Endothelial cell of umbilical vein (primary cell): ENCODE results near the gene NDUFAF7. TPM values are rescaled to one million over a fixed set of nuclear protein-coding genes. Genes with fewer than 3 reads are reported as not detected.

ENCODE experiments used
- BruUV-seq: library from RNA; stranded (reverse); fragments of 400-500 nt; replicated peaks from 2 replicates; lab custom pipeline; 2021; lab: Mats Ljungman, UMichigan
- CTCF ChIA-PET: fragments of 300-600, 350-600 bp; sonication (Branson Sonifier 250); formaldehyde crosslinking; loops from one replicate; lab custom pipeline; 2021; ENCODE audit warnings: antibody characterized with exemption, inconsistent platforms; lab: Charles Lee
- POLR2A ChIA-PET: fragments of 300-600, 350-600 bp; sonication (Branson Sonifier 250); formaldehyde crosslinking; loops from one replicate; lab custom pipeline; 2021; ENCODE audit warnings: antibody characterized with exemption, inconsistent platforms; lab: Charles Lee
- DNase-seq: peaks from one replicate; pipeline ENCODE4 v3.0.0-alpha.2; 2011; ENCODE audit warnings: low read depth, low spot score
- FAIRE-seq: peaks from 2 replicates; lab custom pipeline; 2011; peaks lifted over from hg19 to GRCh38; lab: Jason Lieb, UNC
- H2AFZ ChIP-seq: 2 replicates; pipeline ENCODE4 v1.6.0; 2012; ENCODE audit warnings: low read depth, low read length, control low read depth, inconsistent platforms
- H3K27ac ChIP-seq: 2 replicates; pipeline ENCODE4 v1.5.1; 2011; ENCODE audit warnings: low read depth, mild to moderate bottlenecking, control low read depth, low read length, moderate library complexity; ENCODE audit not compliant: insufficient read depth
- H3K27me3 ChIP-seq, 2 experiments: 2 replicates each; pipeline versions ENCODE4 v1.6.0 to v1.6.1; 2011; ENCODE audit warnings: low read length in 2 of 2, mixed read lengths in 1 of 2; ENCODE audit not compliant: control insufficient read depth in 2 of 2, insufficient read depth in 2 of 2
- H3K36me3 ChIP-seq, 2 experiments: 2 replicates in 1 of 2; 3 replicates in 1 of 2; pipeline ENCODE4 v1.5.1; 2011; ENCODE audit warnings: low read length in 2 of 2, mild to moderate bottlenecking in 1 of 2, moderate library complexity in 1 of 2; ENCODE audit not compliant: control insufficient read depth in 2 of 2, insufficient read depth in 2 of 2; ENCODE audit errors: extremely low read depth in 1 of 2
- H3K4me1 ChIP-seq: 3 replicates; pipeline ENCODE4 v1.5.1; 2011; ENCODE audit warnings: mild to moderate bottlenecking, low read length; ENCODE audit not compliant: control insufficient read depth, insufficient read depth; ENCODE audit errors: extremely low read depth
- H3K4me2 ChIP-seq: 2 replicates; pipeline ENCODE4 v1.6.1; 2011; ENCODE audit warnings: low read length, control low read depth, mixed read lengths; ENCODE audit not compliant: insufficient read depth
- H3K4me3 ChIP-seq, 3 experiments: fragments of 200-600 bp in 1 of 3; sonication (generic), shearing (Covaris generic) in 1 of 3; replicated peaks in 1 of 3; 2 replicates each; pipeline ENCODE4 v1.5.1; 2011 to 2016; ENCODE audit warnings: control low read depth in 3 of 3, low read length in 3 of 3, mild to moderate bottlenecking in 2 of 3, inconsistent platforms in 1 of 3, low read depth in 1 of 3, moderate library complexity in 1 of 3; ENCODE audit not compliant: insufficient read depth in 1 of 3
- H3K79me2 ChIP-seq: 2 replicates; pipeline ENCODE4 v1.6.0; 2012; ENCODE audit warnings: low read length, inconsistent platforms; ENCODE audit not compliant: control insufficient read depth, insufficient read depth
- H3K9ac ChIP-seq: replicated peaks from 2 replicates; pipeline ENCODE3; 2011; ENCODE audit warnings: low read length, control low read depth; ENCODE audit not compliant: insufficient read depth; ENCODE audit errors: extremely low read depth
- H3K9me1 ChIP-seq: replicated peaks from 3 replicates; pipeline ENCODE4 v1.6.0; 2011; ENCODE audit warnings: mild to moderate bottlenecking, low read length; ENCODE audit not compliant: control insufficient read depth, insufficient read depth; ENCODE audit errors: extremely low read depth
- H3K9me3 ChIP-seq: replicated peaks from 2 replicates; pipeline ENCODE4 v1.5.1; 2012; ENCODE audit warnings: low read length, inconsistent platforms; ENCODE audit not compliant: control insufficient read depth, insufficient read depth
- H4K20me1 ChIP-seq: replicated peaks from 2 replicates; pipeline ENCODE3; 2011; ENCODE audit warnings: mild to moderate bottlenecking, low read length; ENCODE audit not compliant: control insufficient read depth, insufficient read depth; ENCODE audit errors: extremely low read depth
- EZH2 ChIP-seq: IDR thresholded peaks from 2 replicates; pipeline ENCODE4 v1.6.1; 2012; ENCODE audit warnings: borderline replicate concordance, low read depth, mild to moderate bottlenecking, moderate library complexity, low read length, inconsistent platforms; ENCODE audit not compliant: severe bottlenecking
- FOS ChIP-seq: IDR thresholded peaks from 2 replicates; pipeline ENCODE4 v1.6.1; 2011; ENCODE audit warnings: mild to moderate bottlenecking, low read length, moderate library complexity, borderline replicate concordance; ENCODE audit not compliant: insufficient read depth
- GATA2 ChIP-seq: IDR thresholded peaks from 2 replicates; pipeline ENCODE4 v1.7.0; 2011; ENCODE audit warnings: low read depth, mild to moderate bottlenecking, moderate library complexity, mixed read lengths, low read length; ENCODE audit not compliant: insufficient read length, insufficient read depth
- JUN ChIP-seq: IDR thresholded peaks from 2 replicates; pipeline ENCODE4 v1.6.1; 2011; ENCODE audit warnings: borderline replicate concordance, low read depth; ENCODE audit not compliant: insufficient read length, insufficient read depth
- MYC ChIP-seq: IDR thresholded peaks from one replicate; pipeline ENCODE4 v1.6.1; 2011; ENCODE audit warnings: mild to moderate bottlenecking, low read depth, low read length
- POLR2A ChIP-seq: IDR thresholded peaks from 2 replicates; pipeline ENCODE4 v1.6.1; 2012; ENCODE audit warnings: low read depth, mild to moderate bottlenecking, control low read depth, low read length
- POLR2AphosphoS5 ChIP-seq: IDR thresholded peaks from 2 replicates; pipeline ENCODE4 v1.6.1; 2012; ENCODE audit warnings: low read depth, mild to moderate bottlenecking, control low read depth, low read length, moderate library complexity; ENCODE audit not compliant: insufficient read depth
- dilution Hi-C: fragments of 300-500 bp; cut with MboI; formaldehyde crosslinking; loops from one replicate; pipeline ENCODE4 v1.15.0; 2019; ENCODE audit warnings: low sequenced_read_pairs; ENCODE audit not compliant: extremely low pct_ligation_motif_present
- intact Hi-C: fragments of 100-400 bp; cut with micrococcal nuclease; formaldehyde crosslinking; loops from one replicate; pipeline ENCODE4 v1.10.0; 2022
- polyA plus RNA-seq, 4 experiments: library from polyadenylated mRNA; depleted of rRNA in 3 of 4; stranded (reverse) in 3 of 4; unstranded in 1 of 4; fragments of >200 nt; gene quantifications; 2 replicates each; pipeline versions ENCODE4 v1.2.1 to v1.2.3, GENCODE V29; 2011 to 2012; ENCODE audit warnings: missing spikeins in 1 of 4
- total RNA-seq: library from RNA; stranded (reverse); gene quantifications from 2 replicates; pipeline ENCODE4 v1.2.3, GENCODE V29; 2021
- TF ChIP-seq, protein P1 (sequence below): IDR thresholded peaks from 2 replicates; pipeline ENCODE4 v1.6.1; 2011; ENCODE audit not compliant: insufficient read depth, insufficient read length
- TF ChIP-seq, protein P2 (sequence below), 2 donors: IDR thresholded peaks; 1 replicate in 1 of 2; 2 replicates in 1 of 2; pipeline ENCODE4 v1.5.1; 2011; ENCODE audit warnings: low read length in 2 of 2, mild to moderate bottlenecking in 2 of 2, moderate library complexity in 2 of 2, control low read depth in 1 of 2, inconsistent platforms in 1 of 2, low read depth in 1 of 2; ENCODE audit not compliant: insufficient read depth in 1 of 2; ENCODE audit errors: extremely low read depth in 1 of 2

Gene NDUFAF7
- total and polyA plus RNA-seq, 2 donors (not counting 3 experiments of a cell fraction or from before 2014, with no cell fraction given): 11.6 to 23.4 TPM

DNA sequence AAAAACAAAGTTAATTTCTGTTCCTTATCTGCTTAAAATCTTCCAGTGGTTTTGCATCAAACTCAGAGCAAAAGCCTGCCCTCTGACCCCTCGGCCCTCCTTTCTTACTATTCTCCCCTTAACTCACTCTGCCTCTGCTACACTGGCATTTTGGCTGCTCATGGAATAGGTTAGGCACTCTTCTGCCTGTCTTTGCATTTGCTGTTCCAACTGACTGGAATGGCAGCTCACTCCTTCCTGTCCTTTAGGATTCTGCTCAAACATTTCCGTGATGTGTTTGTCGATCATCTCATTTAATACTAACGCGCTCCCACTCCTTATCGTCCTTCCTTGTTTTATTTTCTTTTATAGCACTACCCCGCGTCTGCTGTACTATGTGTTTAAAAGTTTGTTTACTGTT lies 877 bp upstream of the NDUFAF7 start:
- peaks cover 22% of the 10 kb centered on the region for H3K4me1 ChIP-seq
- H3K79me2 ChIP-seq: peaks cover 77% of the 10 kb centered on the region
- peak overlapping the region; percentile 79 for H3K27ac ChIP-seq
- H3K27me3 ChIP-seq: no peaks in the 10 kb centered on the region
- intact Hi-C loops: loop anchor here (5.0 kb wide), 2 partner anchors 33 to 92 kb away; partner anchors contain the start of genes CEBPZOS and PRKD3
- peak overlapping the region; percentile 55 for H2AFZ ChIP-seq
- peak overlapping the region; percentile 83 to 96 (median 90) for H3K4me3 ChIP-seq
- ChIA-PET CTCF (interaction anchor here (2.4 kb wide), 1 partner anchor 647 kb away, joined by 9 read pairs; no protein-coding TSS in a partner anchor), POLR2A (no interaction called here)
- H4K20me1 ChIP-seq: no peaks in the 10 kb centered on the region
- peak overlapping the region; percentile 98 for H3K4me2 ChIP-seq
- H3K36me3 ChIP-seq: peaks cover 6 to 7% of the 10 kb centered on the region in 2 experiments
- TF ChIP-seq POLR2AphosphoS5: no peak
- TF ChIP-seq JUN: no peak
- TF ChIP-seq POLR2A: no peak
- TF ChIP-seq, protein P1, sequence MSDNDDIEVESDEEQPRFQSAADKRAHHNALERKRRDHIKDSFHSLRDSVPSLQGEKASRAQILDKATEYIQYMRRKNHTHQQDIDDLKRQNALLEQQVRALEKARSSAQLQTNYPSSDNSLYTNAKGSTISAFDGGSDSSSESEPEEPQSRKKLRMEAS: no peak
- TF ChIP-seq MYC: no peak
- TF ChIP-seq FOS: no peak
- no peak for TF ChIP-seq EZH2
- TF ChIP-seq, protein P2, sequence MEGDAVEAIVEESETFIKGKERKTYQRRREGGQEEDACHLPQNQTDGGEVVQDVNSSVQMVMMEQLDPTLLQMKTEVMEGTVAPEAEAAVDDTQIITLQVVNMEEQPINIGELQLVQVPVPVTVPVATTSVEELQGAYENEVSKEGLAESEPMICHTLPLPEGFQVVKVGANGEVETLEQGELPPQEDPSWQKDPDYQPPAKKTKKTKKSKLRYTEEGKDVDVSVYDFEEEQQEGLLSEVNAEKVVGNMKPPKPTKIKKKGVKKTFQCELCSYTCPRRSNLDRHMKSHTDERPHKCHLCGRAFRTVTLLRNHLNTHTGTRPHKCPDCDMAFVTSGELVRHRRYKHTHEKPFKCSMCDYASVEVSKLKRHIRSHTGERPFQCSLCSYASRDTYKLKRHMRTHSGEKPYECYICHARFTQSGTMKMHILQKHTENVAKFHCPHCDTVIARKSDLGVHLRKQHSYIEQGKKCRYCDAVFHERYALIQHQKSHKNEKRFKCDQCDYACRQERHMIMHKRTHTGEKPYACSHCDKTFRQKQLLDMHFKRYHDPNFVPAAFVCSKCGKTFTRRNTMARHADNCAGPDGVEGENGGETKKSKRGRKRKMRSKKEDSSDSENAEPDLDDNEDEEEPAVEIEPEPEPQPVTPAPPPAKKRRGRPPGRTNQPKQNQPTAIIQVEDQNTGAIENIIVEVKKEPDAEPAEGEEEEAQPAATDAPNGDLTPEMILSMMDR (IDR thresholded peaks at IDR 0.05; ENCODE audit: extremely low read depth in 1 of 2, insufficient read depth in 1 of 2, low read depth in 1 of 2, low read length in 2 of 2): no peak
- TF ChIP-seq GATA2: no peak
- BruUV-seq: no TSS peak
- FAIRE-seq: peak; percentile 79
- H3K9ac ChIP-seq: peak overlapping the region; percentile 81
- no peaks in the 10 kb centered on the region for H3K9me3 ChIP-seq
- H3K9me1 ChIP-seq: no peaks in the 10 kb centered on the region
- dilution Hi-C loops: no loop called here
- no peak for DNase-seq
